HG03103 (cell line): ENCODE results near the gene COL4A2.
"Not testable (repeated sequence)": the region's sequence is repeated elsewhere in the genome, so short reads cannot be mapped to it uniquely, and the experiment has no call there.

Source experiments
- ATAC-seq: cut with Tn5 transposase; IDR thresholded peaks from one replicate; pipeline ENCODE4 v1.9.1; 2021; ENCODE audit warnings: low read depth; ENCODE audit not compliant: unreplicated experiment

Gene COL4A2

DNA sequence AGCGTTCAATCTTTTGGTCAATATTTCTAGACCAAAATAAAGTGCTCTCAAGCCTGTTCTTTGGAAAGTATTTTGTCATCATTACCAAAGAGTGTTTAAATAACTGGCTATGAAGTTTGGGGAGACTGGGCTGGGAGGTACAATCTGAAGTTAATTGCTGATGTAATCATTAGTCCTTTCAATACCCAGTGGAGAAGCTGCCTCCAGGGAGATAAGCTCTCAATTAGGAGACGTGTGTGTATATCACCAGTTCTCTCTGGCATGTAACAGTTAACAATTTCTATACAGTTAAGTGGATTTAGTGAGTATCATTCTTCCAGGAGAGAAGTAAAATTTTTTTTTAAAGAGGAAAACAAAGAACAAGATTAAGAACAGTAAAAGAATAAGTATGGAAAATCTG, 1.5 kb upstream of the COL4A2 start:
- ATAC-seq: no peak

DNA sequence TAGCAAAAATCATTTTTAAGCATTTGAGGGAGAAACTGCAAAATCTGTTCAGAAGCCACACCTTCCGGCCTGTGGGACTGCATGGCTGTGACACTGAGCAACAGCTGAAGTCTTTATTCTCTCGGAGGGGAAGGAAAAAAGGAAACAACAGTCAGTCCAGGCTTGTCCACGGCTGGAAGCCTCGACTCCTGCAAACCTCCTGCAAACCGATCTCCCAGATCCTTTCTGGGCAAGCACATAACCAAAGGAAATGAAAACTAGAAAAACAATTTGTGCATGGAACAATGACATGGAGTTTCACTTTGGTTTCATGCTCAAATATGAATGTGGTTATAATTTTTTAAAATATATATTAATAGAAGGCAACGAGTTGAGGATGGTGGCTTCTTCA, 1.1 kb upstream of the COL4A2 start:
- no peak for ATAC-seq

DNA sequence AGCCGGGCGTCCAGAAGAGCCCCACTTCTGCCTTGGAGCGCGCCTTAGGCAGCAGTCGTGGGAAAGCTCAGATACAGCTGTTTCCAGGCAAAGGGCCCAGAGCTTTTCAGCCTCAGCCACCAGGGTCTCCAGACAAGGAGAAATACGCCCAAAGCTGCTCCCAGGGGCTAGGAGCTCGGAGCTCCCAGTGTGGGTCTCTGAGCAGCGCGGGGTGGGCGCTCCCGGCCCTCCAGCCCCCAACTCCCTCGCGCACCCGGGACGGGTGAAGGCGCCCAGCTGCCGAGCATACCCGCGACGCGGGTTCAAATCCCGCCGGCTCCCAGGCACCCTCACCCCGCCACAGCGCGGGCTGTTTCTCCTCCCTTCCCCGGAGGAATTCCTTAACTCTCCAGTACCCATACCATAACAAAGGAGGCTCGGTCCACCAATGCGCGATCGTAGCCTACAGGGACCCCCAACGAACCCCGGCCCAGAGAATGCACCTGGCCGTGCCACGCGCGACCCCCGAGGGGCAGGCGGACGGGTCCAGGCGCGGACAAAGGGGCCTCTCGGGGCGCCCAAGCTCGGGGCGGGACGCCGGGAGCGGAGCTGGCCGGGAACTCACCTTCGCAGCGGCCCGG, 634 bp upstream of the COL4A2 start:
- no peak for ATAC-seq

DNA sequence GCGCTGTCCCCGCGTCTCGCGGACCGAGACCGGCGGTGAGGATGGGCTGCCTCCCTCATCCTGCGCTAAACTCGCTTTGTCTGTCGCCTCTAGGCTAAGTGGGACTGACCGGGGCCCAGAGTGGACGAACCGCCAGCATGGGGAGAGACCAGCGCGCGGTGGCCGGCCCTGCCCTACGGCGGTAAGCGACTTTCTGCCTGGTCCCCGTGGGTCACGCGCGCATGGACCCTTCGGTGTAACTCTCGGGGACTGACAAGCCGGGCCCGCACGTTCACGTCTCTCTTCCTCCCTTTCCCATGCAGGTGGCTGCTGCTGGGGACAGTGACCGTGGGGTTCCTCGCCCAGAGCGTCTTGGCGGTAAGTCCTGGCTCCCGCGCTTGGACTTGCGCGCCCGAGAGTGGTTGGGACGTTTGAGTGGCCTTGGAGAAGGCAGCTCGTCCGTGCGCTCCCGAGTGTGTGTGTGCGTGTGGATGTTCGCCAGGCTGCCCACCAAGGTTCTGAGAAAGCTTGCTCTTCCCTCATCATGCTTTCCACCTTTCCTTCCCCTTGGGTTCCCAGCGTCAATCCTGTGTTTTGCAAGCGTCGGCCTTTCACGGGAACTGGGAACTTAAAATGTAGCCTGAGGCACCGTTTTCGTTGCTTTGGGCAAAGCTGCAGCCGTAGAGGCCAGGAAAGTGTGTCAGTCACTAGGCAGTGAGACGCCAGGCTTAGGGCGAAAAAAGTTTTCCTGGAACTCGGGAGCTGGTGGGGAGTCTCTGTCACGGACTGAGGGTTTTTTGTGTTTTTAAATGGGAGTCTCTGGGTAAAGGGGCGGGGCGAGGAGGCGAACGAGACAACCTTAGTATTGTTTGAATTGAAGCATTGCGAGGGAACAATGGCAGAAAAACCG, 927 bp downstream of the COL4A2 start:
- no peak for ATAC-seq

DNA sequence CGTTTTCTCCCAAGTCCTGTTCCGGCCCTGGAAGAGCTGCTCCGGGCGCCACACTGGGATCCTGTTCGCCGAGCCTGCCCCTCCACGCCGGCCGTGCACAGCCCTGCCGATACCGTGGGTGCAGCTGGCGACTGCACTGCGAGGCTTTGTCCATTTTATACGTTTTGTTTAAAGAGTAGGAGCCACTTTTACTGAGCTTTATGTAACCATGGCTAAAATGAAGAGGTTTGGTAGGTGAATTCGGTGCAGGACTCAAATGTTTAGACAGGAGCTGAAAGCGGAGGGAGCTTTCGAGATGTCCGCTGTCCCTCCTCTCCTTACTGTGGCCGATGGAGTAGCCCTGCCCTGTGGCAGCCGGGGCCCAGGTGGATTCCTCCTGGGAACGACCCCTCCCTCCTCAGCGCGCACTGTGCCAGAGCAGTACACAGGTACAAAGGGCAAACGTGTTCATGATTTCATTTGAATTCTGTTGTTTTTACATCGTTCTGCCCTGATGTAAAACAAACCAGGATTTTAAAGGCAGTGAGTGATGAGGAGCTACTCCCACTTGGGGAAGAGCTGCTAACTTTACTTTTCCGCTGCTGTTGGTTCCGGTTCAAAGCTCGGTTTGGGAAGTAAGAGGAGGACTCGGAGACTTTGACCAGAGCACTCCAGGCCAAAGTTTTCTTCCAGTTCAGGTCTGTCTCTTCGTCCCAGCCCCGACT, 1.7 kb downstream of the COL4A2 start:
- no peak for ATAC-seq

DNA sequence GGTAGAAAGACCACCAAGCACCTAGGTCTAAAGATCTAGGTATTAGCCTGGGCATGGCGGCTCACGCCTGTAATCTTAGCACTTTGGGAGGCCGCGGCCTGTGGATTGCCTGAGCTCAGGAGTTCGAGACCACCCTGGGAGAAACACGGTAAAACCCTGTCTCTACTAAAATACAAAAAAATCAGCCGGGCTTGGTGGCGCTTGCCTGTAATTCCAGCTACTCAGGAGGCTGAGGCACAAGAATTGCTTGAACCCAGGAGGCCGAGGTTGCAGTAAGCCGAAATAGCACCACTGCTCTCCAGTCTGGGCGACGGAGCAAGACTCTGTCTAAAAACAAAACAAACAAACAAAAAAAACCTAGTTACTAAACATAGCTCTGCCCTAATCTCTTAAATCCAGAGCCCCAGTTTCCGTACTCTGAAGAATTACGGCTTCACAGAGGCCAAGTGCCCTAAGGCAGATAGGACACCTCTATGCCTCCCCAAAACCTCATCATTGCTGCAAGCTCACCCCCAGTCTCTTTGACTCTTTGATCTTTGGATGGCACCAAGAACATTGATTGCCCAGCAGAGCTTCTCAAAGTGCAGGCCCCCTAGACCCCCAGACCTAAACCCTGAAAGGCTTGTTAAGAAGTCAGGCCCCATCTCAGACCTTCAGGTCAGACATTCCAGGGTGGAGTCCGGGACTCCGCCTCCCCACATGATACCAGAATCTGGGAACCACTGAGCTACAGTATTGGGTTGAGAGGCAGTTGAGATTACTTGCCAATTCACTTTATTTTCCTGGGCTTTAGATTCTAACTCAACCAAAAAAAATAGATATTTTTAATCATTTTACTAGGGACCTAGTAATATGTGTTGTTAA, 2.8 kb downstream of the COL4A2 start:
- ATAC-seq: no peak

DNA sequence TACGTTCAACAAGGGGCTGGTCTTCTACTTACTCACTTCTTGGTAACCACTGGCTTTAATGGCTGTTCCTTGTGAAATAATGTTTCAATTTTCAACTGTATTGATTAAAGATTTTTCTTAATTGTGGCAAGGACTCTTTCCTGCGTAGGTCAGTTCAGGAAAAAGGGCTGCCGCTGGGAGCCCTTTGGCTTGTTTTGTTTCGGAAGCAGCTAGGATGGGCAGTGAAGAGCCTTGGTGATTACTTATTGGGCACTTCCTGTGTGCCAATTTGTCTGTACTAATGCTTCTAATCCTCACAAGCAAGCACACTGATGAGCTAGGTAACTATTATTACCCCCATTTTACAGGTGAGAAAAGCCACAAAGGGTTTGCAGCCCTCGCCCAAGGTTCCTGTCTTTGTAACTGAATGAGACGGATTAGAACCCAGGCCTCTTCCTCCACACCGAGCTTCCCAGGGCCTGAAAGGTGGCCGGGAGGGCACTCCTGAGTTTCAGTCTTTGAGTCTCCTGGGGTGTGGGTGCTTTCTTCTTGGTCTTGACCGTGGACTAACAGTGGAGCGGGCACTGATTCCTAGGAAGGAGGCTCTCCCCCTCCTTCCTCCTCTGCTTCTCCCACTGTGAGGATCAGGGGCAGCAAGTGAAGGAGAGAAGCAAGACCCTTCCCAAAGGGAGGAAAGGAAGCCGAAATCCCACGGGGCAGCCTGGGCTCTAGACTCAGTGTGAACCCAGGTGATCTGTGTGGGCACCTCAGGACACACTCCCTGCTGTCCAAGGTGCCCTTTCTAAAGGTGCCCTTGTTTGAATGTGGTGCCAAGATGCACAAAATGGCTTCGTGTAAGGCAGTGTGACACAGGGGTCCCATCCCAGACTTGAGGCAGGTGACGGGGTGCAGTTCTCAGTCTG, 3.7 kb downstream of the COL4A2 start:
- no peak for ATAC-seq

DNA sequence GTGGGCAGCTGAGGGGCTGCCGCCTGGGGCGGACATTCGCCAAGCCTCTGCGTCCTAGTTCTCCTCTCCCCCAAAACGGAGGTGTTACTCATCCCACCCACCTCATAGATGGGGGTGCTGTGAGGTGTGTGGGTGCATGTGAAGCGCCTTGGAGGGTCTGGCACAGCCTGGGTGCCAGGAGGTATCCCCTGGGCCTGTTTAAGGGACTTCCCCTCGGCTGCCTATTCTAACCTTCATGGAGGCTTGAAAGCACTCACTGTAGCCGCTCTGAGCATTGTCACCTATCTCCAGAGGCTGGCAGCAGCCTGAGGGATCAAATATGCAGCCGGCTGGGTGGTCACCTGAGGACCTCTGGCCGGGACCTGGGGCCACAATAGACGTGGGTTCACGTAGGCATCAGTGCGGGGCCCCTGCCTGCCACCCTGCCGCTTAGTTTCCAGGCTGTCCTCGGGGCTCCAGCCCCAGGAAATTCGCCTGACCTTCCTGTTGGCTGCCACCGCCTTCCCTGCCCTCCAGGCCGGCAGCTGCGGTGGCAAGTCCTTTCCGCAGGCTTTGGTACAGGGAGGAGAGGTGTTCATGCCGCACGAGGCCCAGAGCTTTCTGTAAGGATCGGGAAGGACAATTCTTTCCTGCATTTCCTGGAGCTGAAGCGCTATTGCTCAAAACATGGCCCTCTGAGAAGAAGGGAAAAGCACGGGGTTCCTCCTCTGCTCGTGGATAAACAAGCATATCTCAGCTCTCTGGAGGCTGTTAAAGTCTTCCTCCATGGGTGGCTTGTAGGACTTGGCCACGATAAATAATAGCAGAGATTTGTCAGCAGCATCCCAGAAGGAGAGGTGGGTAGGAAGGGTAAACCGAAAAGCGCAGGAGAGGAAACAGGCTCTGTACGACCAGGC, 4.6 kb downstream of the COL4A2 start:
- ATAC-seq: no peak

DNA sequence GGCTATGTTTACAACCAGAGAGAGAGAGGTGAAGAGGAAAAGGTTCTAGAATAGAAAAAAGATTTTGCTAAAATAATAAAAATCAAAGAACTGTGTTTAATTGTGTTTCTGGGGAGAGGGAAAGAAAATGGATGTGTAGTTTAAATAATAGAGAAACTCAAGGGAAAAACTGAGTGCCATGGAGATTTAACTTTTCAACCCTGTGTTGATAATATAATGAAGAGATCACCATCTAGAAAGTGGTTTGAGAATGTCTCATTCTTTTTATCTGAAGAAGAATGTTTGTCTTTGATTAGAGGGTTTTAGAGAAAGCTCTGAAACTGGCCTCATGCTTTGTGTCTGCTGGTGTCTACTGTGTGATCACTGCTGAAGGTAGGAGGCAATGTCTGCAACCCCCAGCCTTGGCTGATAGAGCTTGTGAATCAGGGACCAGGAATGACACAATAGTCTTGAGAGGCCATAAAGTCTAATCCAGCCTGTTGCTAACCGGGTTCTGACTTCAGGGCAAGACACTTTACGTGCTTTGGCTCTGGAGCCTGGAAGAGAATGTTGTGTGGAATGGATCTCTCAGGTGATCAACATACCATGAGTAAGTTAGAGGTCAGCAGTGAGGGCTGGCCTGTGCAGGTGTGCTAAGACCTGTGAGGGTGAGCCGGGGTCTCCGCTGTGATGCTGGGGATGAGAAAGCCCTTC, 5.4 kb downstream of the COL4A2 start:
- ATAC-seq: no peak

DNA sequence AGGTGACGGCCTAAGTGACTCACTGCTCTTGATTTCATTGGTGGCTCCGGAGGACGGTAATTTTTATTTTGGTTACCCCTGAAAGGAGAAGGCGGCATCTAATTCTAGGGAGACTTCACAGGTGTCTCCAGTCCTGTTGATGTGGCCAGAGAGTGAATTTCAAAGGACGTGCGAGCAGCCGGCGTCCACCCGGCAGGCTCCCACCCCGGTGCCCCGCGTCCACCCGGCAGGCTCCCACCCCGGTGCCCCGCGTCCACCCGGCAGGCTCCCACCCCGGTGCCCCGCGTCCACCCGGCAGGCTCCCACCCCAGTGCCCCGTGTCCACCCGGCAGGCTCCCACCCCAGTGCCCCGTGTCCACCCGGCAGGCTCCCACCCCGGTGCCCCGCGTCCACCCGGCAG, 6.2 kb downstream of the COL4A2 start:
- not testable (repeated sequence) for ATAC-seq

DNA sequence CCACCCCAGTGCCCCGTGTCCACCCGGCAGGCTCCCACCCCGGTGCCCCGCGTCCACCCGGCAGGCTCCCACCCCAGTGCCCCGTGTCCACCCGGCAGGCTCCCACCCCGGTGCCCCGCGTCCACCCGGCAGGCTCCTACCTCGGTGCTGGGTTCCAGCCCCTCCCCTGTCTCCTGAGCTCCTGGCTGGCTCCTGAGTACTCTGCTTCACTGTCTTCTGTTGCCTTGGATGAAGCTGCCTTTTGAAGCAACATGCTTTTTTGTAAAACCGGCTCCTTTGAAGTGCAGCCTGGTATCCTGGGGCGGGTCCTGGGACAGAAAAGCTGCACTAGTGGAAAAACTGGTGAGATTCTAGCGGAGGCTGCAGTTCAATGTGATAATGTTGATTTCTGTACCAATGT, 6.6 kb downstream of the COL4A2 start:
- not testable (repeated sequence) for ATAC-seq

DNA sequence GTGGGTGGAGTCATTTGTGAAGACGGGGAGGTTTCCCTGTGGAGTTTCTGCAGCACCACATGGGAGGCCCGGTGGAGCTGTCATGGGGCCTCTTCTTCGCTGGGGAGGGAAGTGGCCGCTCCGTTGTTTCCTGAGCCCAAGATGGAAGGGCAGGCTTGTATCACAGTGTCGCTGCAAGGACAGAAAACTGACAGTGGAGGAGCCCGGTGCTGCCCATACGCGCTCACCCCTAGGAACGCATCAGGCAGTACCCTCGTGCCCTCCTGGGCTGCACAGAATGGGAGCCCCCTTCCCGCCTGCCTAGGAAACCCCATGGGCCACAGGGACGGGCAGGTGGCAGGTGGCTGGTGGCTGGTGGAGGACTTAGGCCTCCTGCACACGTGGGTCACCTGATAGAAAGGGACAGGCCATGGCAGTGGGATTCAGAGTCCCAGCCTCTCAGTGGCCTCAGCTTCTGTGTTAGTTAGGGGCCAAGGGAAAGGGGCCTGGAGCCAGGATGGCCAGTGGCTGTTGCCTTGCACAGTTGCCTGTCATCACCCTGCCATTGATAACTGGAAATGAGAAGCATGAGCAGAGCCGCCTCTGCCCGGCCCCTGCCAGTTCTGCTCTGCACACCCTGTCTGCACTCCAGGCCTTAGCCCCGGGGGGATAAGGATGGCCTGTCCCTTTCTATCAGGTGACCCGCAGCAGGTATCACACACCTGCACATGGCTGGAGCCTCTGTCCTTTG, 7.6 kb downstream of the COL4A2 start:
- ATAC-seq: no peak

DNA sequence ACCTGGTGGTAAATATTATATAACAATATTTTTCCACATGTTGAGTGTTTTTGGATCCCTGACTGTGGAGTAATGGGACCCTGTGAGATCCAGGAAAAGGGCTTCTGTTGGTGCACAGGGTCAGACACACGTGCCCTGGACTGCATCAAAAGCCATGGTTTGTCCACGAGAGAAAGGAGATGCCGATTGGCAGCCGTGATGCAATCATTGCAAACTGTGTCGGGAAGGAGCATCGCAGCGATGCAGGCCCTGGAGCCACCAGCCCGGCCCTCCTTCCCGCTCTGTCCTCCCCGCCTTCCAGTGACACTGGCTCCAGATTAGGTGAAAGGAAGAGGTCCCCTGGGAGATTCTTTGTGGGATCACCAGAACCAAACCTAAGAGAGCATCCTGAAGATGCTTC, 9.1 kb downstream of the COL4A2 start:
- ATAC-seq: no peak

DNA sequence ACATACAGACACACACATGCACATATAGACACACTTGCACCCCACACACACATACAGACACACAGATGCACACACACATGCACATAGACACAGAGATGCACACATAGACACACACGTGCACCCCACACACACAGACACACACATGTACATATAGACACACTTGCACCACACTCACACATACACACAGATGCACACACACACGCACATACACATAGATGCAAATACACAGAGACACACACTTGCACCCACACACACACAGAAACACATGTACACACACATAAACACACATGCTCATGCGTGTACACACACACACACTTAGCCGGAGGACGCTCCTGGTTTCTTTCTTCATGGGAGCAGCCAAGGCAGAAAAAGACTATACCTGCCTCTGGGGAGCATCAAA, 10.0 kb downstream of the COL4A2 start:
- no peak for ATAC-seq

DNA sequence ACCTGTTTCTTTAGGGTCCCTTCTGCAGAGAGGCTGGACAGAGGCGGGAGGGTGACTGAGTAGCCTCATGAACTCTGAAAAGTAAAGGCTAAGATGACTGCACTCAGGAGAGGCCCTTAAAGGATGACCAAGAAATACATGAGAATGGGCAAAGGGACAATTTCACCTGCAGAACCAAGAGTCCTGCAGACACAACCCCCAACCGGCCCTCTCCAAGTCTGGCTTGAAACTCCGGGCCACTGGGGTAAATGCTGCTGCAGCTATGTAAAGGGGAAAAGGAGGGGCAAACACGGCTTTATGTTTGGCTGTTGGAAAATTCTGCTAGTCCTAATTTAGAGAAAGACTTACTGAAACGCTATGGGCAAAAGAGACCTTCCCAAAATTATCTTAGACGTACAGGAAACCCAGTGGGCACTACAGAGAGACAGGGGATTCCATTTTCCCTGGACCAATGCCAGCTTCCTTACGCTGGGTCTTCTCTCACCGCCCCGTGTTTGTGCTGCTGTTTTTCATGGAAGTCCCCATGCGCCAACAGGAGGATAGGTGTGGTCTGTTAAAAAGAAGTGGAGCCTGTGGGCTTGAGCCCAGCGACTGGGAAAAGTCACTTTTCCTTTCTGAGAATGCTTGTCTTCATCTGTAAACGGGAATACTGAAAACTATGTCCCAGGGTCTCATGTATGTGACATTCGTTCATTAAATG, 10.6 kb downstream of the COL4A2 start:
- no peak for ATAC-seq

DNA sequence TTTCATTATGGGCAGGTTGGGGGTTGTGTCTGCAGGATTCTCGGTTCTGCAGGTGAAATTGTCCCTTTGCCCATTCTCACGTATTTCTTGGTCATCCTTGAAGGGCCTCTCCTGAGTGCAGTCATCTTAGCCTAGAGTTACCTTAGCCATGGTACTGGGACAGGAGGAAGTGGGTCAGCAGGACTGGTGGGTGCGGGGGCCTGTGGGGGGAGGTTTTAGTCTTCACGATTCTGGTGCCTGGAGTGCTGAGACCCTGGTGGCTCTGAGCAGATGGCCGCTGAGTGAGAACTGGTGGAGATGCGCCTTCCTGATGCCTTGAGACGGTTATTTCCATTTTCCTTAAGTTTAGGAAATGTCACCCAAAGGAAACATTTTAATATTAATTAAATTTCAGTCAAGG, 11.8 kb downstream of the COL4A2 start:
- ATAC-seq: no peak

DNA sequence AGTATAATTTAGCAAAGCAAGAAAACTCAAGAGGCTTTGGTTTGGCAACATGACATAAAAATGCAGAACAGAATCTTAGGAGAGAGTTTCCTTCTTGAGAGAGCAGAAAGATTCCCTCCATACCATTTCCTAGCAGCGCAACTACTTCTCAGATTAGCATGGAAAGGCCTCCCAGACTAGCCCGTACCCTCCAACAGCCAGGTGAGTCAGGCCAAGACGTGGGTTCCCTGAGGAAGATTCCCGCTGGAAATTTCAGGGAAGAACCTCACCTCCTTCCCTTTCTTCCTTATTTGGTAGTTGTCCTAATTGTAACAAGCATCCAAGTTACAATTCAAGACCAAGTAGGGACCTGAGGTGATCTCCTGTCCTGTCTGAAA, 12.3 kb downstream of the COL4A2 start:
- no peak for ATAC-seq
